Thymus (tissue), 11 donors: ENCODE measurements around the gene KCNQ2. TPM values are rescaled to one million over a fixed set of nuclear protein-coding genes. Genes with fewer than 3 reads are reported as not detected.

Experiments used
- DNase-seq, 9 donors: peaks; one replicate each; pipeline ENCODE4 v3.0.0-alpha.2; 2013; ENCODE audit warnings: low spot score in 9 of 9, low read depth in 6 of 9, missing footprints in 1 of 9
- H3K27ac ChIP-seq, 2 donors: one replicate each; pipeline ENCODE4 v1.5.1; 2013; ENCODE audit warnings: control low read depth in 1 of 2, low read depth in 1 of 2, low read length in 1 of 2, mild to moderate bottlenecking in 1 of 2, moderate library complexity in 1 of 2
- H3K27me3 ChIP-seq, 2 donors: one replicate each; pipeline ENCODE4 v1.5.1; 2013; ENCODE audit warnings: low read length in 1 of 2; ENCODE audit not compliant: control insufficient read depth in 2 of 2, insufficient read depth in 1 of 2
- H3K36me3 ChIP-seq, 2 donors: one replicate each; pipeline ENCODE4 v1.5.1; 2013; ENCODE audit warnings: low read length in 1 of 2, mild to moderate bottlenecking in 1 of 2, moderate library complexity in 1 of 2; ENCODE audit not compliant: control insufficient read depth in 2 of 2, insufficient read depth in 2 of 2
- H3K4me1 ChIP-seq, 2 donors: one replicate each; pipeline ENCODE4 v1.5.1; 2013; ENCODE audit warnings: low read length in 2 of 2; ENCODE audit not compliant: control insufficient read depth in 2 of 2, insufficient read depth in 2 of 2
- H3K4me3 ChIP-seq, 2 donors: one replicate each; pipeline ENCODE4 v1.5.1; 2013; ENCODE audit warnings: low read length in 2 of 2, control low read depth in 1 of 2, mild to moderate bottlenecking in 1 of 2
- H3K9me3 ChIP-seq, 2 donors: one replicate each; pipeline ENCODE4 v1.5.1; 2013; ENCODE audit warnings: low read length in 1 of 2, mild to moderate bottlenecking in 1 of 2; ENCODE audit not compliant: control insufficient read depth in 2 of 2, insufficient read depth in 1 of 2
- WGBS: extraction: QIAGEN DNeasy Blood & Tissue Kit; methylation state at CpG from one replicate; pipeline ENCODE4 v1.1.7; 2013; 5-methylcytosine and 5-hydroxymethylcytosine counted together
- polyA plus RNA-seq: library from polyadenylated mRNA; stranded (reverse); fragments of 200-250 nt; gene quantifications from one replicate; pipeline ENCODE4 v1.2.3, GENCODE V29; 2013
- total RNA-seq: library from RNA; stranded (reverse); fragments of 120-200 nt; gene quantifications from one replicate; pipeline ENCODE4 v1.2.4, GENCODE V29; 2013
- donor health status: healthy.

The KCNQ2 gene
- total and polyA plus RNA-seq, 2 donors, result 0.38 to 0.48 TPM

DNA sequence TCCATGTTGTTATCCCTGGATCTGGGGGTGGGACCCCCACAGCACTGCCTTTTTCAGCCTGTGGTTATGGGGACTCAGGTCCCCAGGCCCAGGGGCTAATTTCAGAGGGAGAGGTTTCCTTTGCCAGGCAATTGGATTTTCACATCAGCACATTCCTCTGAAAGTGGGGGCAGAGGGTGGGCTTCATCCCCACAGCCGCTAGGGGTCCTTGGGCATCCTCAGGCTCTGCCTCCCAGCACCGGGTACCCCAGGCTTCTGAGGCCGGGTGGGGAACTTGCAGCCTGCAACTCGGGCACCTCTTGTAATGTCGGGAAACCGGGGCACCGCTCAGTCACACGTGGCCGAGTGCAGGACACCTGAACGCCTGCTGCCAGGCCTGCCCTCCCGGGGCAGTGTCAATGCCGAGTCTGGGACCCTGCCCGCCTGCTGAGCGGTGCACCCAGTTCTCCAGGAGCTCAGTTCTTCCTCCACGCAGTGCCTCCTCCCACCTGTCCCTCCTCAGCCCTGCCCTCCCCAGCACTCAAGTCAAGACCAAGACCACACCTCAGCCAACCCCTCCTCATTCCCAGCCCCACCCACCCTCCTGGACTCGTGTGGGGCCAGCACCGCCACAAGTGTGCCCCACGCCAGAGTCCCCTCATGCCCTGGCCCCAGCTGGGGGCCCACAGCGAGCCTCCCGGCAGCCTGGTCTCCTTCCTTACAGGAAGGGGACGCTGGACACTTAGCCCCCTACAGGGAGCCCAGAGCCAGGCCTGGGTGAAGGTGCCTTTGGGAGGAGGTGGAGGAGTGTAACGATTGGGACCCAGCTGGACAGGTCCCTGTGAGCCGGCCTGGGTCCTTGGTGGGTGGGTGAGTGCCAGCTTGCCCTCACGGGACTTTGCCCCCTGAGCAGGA lies 102.5 kb downstream of the KCNQ2 start:
- Histone ChIP-seq H3K4me3 (no peak overlapping the region), H3K9me3 (no peaks in the 10 kb centered on the region), H3K27me3 (peaks cover 0 to 25% of the 10 kb centered on the region in 2 donors), H3K27ac (no peak overlapping the region), H3K4me1 (no peaks in the 10 kb centered on the region), H3K36me3 (no peaks in the 10 kb centered on the region)
- DNase-seq, result no peak
- whole genome bisulfite sequencing, result 77% methylated on average over 24 of the region's 24 CpGs

DNA sequence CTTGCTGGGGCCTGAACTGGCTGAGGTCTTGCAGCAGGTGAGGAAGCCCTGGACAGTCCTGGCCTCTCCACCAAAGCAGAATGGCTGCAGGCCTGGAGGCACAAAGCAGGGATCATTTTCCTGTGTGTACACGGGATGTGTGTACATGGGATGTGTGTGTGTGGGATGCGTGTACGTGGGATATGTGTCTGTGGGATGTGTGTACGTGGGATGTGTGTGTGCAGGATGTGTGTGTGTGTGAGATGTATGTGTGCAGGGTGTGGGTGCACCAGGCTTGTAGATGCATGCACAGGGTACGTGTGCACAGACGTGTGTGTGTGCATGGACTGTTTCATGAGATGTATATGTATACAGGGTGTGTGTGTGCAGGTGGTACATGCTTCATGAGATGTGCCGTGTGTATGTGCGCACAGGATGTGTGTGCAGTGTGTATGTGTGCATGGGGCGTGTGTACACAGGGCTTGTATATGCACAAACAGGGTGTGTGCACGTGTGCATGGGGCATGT lies 103.4 kb downstream of the KCNQ2 start:
- no peaks in the 10 kb centered on the region for H3K4me1 ChIP-seq
- no peak overlapping the region for H3K4me3 ChIP-seq
- H3K27ac ChIP-seq, result no peak overlapping the region
- no peak for DNase-seq
- no peaks in the 10 kb centered on the region for H3K36me3 ChIP-seq
- WGBS, result 94% methylated on average over 10 of the region's 10 CpGs
- H3K9me3 ChIP-seq, result no peaks in the 10 kb centered on the region
- H3K27me3 ChIP-seq, result peaks cover 0 to 25% of the 10 kb centered on the region in 2 donors

- H3K9me3 ChIP-seq, result no peaks in the 10 kb centered on the region
- no peak overlapping the region for H3K27ac ChIP-seq
- no peaks in the 10 kb centered on the region for H3K36me3 ChIP-seq
- DNase-seq, result no peak
- H3K27me3 ChIP-seq, result peaks cover 0 to 28% of the 10 kb centered on the region in 2 donors
- H3K4me1 ChIP-seq, result no peaks in the 10 kb centered on the region
- WGBS, result 91% methylated on average over 8 of the region's 8 CpGs
- no peak overlapping the region for H3K4me3 ChIP-seq
Observed at GRCh38 chr20:63368151-63368550, 104.3 kb downstream of the KCNQ2 start.

- Histone ChIP-seq H3K4me3 (no peak overlapping the region), H3K9me3 (no peaks in the 10 kb centered on the region), H3K27ac (no peak overlapping the region), H3K4me1 (no peaks in the 10 kb centered on the region), H3K36me3 (no peaks in the 10 kb centered on the region), H3K27me3 (peaks cover 0 to 34% of the 10 kb centered on the region in 2 donors)
- DNase-seq, result no peak
- WGBS, result 78% methylated on average over 24 of the region's 24 CpGs
Observed at GRCh38 chr20:63367446-63368055, 104.9 kb downstream of the KCNQ2 start.

DNA sequence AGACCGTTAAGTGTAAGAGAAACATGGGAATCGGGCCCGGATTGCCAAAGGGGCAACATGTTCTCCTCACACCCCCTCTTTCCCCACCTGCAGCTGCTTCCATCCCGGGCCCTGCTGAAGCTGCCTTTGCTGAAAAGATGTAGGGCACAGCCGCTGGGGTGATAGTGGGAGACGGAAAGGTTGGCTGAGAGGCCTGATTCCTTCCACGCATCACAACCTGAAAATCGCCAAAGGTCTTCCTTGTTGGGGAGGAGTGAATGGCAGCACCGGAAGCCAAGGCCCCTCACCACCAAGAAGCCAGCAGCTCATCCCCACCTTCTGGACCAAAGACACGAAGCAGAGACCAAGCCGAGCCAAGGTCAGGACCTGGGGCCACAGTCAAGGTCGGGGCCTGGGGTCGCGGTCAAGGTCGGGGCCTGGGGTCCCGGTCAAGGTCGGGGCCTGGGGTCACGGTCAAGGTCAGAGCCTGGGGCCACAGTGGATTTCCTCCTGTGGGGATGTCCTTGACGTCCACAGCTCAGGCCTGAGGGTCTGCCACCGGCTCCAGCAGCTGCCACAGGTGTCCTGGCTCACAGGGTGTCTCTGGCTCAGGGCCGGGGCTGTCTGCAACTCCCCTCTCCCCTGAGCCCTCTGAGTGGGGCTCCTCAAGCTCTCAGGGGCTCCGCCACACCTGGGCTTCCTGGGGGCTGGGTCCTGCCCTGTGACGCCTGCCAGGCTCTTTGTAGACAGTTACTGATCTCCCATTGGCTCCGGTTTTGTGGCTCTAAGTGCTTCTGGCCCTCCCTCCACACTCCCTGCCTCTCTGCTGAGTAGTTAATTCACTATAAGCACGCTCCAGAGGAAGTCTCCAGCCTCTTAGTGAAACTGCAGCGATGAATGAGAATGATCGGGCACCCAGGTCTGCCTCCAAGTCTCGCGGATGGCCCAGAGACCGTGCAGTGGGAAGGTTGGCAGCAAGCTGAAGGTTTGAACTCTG lies 105.8 kb downstream of the KCNQ2 start:
- WGBS, result 84% methylated on average over 30 of the region's 30 CpGs
- Histone ChIP-seq H3K36me3 (no peaks in the 10 kb centered on the region), H3K4me3 (no peak overlapping the region), H3K27me3 (peaks cover 0 to 43% of the 10 kb centered on the region in 2 donors), H3K27ac (no peak overlapping the region), H3K9me3 (no peaks in the 10 kb centered on the region), H3K4me1 (no peaks in the 10 kb centered on the region)
- DNase-seq, result no peak

DNA sequence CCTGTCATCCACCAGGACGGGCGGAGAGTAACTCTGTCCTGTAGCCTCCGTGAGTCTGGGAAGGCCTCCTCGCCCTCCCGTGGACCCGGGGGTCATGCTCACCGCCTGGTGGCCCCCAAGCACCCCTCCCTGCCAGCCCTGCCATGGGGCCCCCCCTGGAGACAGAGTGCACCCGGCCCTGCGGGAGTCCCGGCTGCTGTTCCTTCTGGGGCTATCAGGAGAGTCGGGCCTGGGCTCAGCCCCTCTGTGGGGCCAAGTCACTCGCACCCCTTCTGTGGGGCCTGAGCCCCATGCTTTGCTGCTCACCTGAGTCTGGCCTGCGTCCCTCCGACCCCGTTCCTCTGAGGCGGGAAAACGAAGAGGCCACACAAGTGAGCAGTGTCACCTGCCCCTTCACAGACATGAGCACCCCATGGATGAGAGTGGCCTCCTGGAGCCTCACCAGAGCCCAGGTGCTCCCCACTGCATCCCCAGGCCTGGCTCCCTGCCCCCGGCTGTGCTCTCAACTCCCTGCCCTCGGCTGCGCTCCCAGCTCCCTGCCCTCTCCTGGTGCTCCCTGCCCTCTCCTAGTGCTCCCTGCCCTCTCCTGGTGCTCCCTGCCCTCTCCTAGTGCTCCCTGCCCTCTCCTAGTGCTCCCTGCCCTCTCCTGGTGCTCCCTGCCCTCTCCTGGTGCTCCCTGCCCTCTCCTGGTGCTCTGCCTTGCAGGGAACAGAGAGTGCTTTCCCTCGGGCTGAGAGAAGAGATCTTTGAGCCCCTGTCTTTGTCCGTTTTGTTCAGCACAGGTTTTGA lies 106.7 kb downstream of the KCNQ2 start:
- DNase-seq, result no peak
- Histone ChIP-seq H3K36me3 (no peaks in the 10 kb centered on the region), H3K4me3 (no peak overlapping the region), H3K9me3 (no peaks in the 10 kb centered on the region), H3K27ac (no peak overlapping the region), H3K4me1 (no peaks in the 10 kb centered on the region), H3K27me3 (peaks cover 2 to 45% of the 10 kb centered on the region in 2 donors)
- WGBS, result 92% methylated on average over 22 of the region's 22 CpGs

GRCh38 chr20:63364801-63365585 lies 107.5 kb downstream of the KCNQ2 start:
- Histone ChIP-seq H3K27me3 (peaks cover 10 to 49% of the 10 kb centered on the region in 2 donors), H3K36me3 (no peaks in the 10 kb centered on the region), H3K9me3 (no peaks in the 10 kb centered on the region), H3K27ac (no peak overlapping the region), H3K4me3 (no peak overlapping the region), H3K4me1 (no peaks in the 10 kb centered on the region)
- DNase-seq, result no peak
- WGBS, result 77% methylated on average over 20 of the region's 20 CpGs
